Measurements from ENCODE around the gene LUC7L2.

DNA sequence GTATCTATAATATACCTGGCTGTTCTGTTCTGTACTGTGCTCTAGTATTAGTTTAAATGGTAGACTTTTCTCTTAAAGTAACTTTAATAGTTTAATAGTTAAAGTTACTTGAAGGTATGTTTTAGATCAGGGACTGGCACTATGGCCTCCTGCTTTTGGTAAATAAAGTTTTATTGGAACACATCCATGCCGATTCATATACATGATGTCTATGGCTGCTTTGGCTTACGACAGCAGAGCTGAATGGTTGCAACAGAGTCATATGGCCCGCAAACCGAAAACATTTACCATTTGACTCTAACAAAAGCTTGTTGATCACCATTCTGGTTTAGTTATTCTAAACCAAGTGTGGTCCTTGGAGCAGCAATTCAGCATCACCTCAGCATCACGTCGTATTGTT, 6.7 kb downstream of the LUC7L2 start:
- TF ChIP-seq, protein P1, sequence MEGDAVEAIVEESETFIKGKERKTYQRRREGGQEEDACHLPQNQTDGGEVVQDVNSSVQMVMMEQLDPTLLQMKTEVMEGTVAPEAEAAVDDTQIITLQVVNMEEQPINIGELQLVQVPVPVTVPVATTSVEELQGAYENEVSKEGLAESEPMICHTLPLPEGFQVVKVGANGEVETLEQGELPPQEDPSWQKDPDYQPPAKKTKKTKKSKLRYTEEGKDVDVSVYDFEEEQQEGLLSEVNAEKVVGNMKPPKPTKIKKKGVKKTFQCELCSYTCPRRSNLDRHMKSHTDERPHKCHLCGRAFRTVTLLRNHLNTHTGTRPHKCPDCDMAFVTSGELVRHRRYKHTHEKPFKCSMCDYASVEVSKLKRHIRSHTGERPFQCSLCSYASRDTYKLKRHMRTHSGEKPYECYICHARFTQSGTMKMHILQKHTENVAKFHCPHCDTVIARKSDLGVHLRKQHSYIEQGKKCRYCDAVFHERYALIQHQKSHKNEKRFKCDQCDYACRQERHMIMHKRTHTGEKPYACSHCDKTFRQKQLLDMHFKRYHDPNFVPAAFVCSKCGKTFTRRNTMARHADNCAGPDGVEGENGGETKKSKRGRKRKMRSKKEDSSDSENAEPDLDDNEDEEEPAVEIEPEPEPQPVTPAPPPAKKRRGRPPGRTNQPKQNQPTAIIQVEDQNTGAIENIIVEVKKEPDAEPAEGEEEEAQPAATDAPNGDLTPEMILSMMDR (IDR thresholded peaks at IDR 0.05; ENCODE audit: borderline replicate concordance, extremely low read depth, low read length, poor library complexity, severe bottlenecking) = no peak
- TF ChIP-seq EZH2 (IDR thresholded peaks at IDR 0.05; ENCODE audit: borderline replicate concordance, low read depth, low read length, severe bottlenecking) = no peak

Data from DND-41 (cell line).